HG03066 (cell line): ENCODE results near the gene ZHX3.

Source experiments
- ATAC-seq: cut with Tn5 transposase; IDR thresholded peaks from one replicate; pipeline ENCODE4 v1.9.1; 2021; ENCODE audit warnings: low read depth; ENCODE audit not compliant: unreplicated experiment

ZHX3 gene, protein sequence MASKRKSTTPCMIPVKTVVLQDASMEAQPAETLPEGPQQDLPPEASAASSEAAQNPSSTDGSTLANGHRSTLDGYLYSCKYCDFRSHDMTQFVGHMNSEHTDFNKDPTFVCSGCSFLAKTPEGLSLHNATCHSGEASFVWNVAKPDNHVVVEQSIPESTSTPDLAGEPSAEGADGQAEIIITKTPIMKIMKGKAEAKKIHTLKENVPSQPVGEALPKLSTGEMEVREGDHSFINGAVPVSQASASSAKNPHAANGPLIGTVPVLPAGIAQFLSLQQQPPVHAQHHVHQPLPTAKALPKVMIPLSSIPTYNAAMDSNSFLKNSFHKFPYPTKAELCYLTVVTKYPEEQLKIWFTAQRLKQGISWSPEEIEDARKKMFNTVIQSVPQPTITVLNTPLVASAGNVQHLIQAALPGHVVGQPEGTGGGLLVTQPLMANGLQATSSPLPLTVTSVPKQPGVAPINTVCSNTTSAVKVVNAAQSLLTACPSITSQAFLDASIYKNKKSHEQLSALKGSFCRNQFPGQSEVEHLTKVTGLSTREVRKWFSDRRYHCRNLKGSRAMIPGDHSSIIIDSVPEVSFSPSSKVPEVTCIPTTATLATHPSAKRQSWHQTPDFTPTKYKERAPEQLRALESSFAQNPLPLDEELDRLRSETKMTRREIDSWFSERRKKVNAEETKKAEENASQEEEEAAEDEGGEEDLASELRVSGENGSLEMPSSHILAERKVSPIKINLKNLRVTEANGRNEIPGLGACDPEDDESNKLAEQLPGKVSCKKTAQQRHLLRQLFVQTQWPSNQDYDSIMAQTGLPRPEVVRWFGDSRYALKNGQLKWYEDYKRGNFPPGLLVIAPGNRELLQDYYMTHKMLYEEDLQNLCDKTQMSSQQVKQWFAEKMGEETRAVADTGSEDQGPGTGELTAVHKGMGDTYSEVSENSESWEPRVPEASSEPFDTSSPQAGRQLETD

DNA sequence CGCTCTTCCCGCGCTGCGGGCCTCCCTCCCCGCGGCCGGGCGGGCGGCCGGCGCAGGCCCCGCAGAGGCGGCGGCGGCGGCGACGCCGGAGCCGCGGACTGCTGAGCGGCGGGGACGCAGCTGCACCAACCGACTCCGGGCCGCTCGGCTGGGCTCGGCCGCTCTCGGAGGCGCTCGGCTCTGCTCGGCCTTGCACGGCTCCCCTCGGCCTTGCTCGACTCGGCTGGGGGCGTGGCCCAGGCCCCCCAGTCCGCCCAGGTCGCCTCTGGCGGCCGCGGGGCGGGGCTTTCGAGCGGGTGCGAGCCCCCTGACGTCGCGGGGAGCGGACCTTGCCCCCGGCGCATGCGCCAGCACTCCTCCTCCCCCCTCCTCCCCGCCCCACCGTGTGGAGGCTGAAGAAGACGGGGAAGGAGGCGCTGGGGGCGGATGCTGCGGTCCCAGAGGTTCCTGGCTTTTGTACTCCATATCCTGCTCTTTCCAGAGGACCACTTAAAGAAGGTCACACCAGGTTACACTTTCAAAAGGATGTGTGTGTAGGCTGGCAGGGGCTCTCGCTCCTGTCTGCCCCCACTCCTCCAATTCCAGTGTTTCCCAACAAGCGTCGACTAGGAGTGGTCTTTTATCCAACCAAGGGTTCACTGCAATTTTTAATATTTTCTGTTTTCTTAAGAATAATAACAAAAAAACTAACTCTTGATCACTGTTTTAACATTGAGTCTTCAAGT lies at the start of gene ZHX3:
Gene ZHX3 (minus strand): TSS at position 186 of the 725 bp plus-strand sequence. CDS start 112,815 bp downstream, outside the sequence.
- peak; percentile 95 for ATAC-seq

GRCh38 chr20:41367393-41367695 lies 49.8 kb upstream of the ZHX3 start:
- ATAC-seq = no peak

DNA sequence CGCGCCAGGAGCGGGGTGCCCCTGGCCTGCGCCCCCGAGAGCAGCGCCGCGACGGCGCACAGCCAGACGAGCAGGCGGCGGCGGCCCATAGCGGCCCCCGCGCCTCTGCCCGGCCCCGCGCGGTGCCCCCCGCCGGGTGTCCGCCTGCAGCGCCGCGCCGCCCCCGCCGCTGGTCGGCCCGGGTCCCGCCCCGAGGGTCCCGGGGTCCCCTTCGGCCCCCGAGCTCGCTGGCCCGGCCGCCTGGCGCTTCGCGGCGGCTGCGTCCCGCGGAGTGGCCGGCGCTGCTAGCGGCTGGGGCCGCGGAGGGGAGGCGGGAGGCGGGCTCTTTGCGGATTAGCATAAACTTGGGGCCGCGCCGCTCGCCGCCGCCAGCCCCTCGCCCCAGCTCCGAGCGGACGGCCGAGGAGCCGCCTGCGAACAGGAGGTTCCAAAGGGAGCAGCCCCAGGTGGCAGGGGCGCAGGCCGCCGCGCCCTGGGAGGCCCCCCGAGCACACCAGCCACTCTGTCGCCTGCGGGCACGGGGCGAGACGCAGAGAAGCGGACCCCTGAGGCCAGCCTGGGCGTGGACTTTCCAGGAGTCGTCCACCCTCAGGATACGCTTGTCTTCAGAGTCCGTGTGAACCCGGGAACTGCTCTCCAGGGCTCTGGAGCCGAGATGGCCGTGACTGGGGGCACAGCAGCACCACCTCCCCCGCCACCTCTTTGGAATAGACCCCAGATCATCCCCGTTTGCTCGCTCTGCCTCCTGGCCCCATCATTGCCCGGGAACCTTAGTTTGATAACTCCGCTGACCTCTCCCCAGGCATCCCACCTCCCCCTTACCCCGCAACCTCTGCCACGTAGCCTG lies 49.2 kb upstream of the ZHX3 start, which contains the start of gene EMILIN3:
Gene EMILIN3 (minus strand): TSS at position 273 of the 847 bp plus-strand sequence. CDS start 184 bp downstream, at position 89.
- ATAC-seq = no peak

GRCh38 chr20:41365777-41366545 lies 48.4 kb upstream of the ZHX3 start:
- ATAC-seq = no peak

DNA sequence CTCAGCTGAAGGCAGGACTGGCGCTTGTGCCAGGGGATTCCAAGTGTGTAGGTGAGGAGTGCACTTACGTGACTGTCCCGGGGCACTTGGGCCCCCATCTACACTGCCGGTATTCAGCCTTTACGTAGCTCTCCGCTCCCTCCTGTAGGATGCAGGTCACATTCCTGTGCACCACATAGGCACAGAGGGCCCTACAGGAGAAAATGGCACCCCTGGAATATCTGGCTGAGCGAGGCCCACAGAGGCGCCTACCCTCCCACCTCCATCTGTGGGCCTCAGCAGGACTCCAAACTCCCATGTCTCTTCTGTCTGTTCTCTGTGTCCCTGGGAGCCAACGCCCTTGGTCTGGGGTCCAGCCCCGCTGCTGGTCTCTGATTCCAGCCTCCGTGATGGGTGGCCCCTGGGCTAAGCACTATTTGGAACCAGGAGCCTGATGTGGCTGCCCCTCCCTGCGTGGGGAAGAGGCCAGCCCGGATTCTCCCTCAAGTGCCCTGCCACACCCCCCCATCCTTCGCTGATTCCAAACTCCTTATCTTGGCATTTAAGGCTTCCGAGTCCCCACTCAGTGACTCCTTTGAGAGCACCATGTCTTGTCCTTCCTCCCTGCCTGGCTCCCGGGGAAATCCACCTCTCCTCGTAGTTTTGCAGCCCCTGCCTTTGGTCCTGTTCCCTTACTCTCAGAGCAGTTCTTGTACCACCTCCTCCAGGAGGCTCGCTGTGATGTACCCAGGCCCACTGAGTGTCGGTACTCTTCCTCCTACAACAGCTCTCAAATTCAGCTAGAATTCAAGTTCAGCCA lies 47.6 kb upstream of the ZHX3 start:
- ATAC-seq = no peak

GRCh38 chr20:41364236-41364855 lies 46.8 kb upstream of the ZHX3 start:
- no peak for ATAC-seq

- ATAC-seq = no peak
Measured at GRCh38 chr20:41363601-41364000, 46.1 kb upstream of the ZHX3 start.

- no peak for ATAC-seq
Measured at GRCh38 chr20:41362748-41363140, 45.2 kb upstream of the ZHX3 start.

GRCh38 chr20:41361757-41362747 lies 44.5 kb upstream of the ZHX3 start:
- no peak for ATAC-seq

- ATAC-seq = no peak
Measured at GRCh38 chr20:41360831-41361756, 43.6 kb upstream of the ZHX3 start.

- ATAC-seq = no peak
Measured at GRCh38 chr20:41359541-41360011, 42.0 kb upstream of the ZHX3 start.

DNA sequence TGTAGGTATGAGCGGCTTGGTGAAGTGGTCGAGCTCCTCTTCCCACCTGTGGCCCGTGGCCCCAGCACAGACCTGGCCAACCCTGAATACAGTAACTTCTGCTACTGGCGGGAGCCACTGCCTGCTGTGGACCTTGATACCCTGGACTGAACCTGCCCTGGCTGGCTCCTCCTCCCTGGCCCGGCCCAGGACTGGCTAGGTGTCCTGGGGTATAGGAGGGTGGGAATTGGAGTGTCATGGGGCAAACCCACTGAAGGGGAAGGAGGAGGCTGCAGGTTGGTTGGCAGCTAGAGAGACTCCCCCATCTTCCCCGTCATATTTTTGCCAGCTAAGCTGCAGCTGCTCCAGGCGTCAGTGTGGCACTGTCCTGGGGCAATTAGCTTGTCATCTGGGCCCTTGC lies 41.2 kb upstream of the ZHX3 start:
- no peak for ATAC-seq

- ATAC-seq = no peak
Measured at GRCh38 chr20:41358230-41358629, 40.7 kb upstream of the ZHX3 start.

DNA sequence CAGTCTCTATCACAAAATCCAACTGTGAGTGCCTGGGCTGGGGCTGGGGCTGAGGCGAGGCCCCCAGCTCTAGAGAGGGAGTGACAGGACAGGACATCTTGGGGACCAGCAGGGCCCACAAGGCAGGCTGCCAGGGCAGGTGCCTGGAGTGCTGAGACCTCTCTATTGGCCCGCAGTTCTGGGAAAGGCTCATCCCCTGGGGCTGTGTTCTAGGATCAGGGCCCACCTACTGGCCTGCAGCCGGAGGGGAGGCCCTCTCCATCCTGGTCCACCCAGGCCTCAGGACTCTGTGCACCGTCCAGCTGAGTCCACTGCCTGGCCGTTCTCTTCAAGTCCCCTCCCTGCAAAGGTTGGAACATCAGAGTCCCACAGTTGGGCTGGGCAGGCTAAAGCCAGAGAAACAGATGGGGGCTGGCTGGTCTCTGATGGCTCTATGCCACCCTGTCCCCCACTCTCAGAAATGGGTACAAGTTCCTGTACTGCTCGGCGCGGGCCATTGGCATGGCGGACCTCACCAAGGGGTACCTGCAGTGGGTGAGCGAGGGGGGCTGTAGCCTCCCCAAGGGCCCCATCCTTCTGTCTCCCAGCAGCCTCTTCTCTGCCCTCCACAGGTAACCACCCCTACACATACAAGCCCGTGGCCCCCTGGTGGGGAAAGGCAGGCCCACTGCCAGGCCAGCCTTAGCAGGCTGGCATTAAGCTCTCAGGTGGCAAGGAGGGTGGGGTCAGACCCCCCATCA lies 40.1 kb upstream of the ZHX3 start:
- no peak for ATAC-seq

- no peak for ATAC-seq
Measured at GRCh38 chr20:41356951-41357350, 39.4 kb upstream of the ZHX3 start.
